ENCODE measurements around the gene TRPC5OS.

The TRPC5OS gene

DNA sequence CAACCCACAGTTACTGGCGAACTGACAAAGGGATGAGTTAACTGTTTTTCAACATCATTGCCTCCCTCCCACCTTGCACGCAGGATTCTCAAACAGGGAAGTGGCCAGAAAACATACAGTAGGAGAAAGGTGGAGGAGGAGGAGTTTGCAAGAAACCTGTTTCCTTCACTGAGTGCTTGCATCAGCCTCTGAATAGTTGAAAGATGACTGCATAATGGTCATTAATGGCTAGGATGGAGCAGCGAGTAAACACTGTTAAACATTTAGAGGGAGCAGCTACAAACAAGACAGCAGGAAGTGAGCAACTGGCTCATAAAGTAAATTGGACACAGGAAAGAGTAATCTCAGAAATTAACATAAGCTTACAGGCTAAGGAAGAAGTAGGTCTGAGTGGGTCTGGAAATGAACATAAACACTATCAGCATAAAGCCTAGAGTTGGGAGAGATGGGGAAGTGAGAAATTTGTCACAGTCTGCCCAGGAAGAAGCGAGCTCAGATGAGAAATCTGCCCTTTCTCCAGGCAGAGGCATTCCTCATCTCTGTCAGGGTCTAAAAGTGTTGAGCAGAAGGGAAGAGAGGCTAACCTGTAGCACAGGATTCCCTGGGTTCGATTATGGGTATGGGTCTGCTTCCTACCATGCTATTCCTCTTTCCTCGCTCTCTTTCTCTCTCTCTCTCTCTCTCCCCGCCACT, 38.6 kb downstream of the TRPC5OS start:
- DNase-seq, result no peak

DNA sequence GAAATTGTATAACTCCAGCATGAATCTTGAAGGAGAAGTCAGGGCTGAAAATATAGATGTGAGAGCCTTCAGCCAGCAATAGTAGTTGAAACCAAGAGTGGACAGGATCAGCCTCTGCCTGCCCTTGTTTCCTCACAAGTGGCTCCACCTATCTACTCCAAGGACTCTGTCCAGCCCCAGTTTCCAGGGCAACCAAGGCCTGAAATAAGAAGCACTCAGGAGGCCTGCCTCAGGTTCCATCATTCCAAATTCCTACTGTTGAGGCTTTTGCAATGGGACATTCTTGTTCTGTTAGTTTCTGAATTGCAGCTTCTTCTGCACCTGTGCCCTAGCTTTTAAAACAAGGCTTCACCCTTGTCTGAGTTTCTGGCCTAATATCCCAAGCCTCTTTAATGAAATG, 41.6 kb downstream of the TRPC5OS start:
- DNase-seq, result no peak

DNA sequence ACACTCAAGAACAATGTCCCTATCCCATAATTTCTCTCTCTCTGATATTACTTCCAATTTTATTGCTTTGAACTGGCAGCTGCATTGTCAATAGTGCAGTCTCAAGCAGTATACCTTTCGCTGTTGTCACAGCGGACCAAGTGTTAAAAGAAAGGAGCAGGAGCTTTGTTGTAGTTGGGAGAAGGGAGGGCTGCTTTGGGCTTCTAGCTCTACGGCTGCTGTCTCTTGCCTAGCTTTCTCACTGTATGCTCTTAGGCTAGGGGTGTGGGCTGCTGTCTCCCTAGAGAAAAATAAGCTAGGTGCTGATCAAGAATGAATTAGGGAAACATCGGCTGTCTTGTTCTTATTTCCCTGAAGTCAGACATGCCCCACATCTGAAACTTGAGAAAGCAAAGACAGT, 52.5 kb downstream of the TRPC5OS start:
- no peak for DNase-seq

Measured in NCI-H446 treated with DMSO at 0.1 percent for 48 hours (cell line).